AG04450 (cell line): ENCODE measurements around the gene HTT. TPM values are rescaled to one million over a fixed set of nuclear protein-coding genes. Genes with fewer than 3 reads are reported as not detected.

Source experiments
- CTCF ChIA-PET: fragments of 300-600, 350-600 bp; formaldehyde crosslinking; extraction: SDS; loops from one replicate; lab custom pipeline; 2022; ENCODE audit warnings: antibody characterized with exemption, inconsistent platforms; lab: Charles Lee
- POLR2A ChIA-PET: fragments of 350-600 bp; formaldehyde crosslinking; extraction: SDS; loops from one replicate; lab custom pipeline; 2021; ENCODE audit warnings: antibody characterized with exemption, inconsistent platforms; lab: Yijun Ruan, JAX
- DNase-seq: peaks from one replicate; pipeline ENCODE4 v3.0.0-alpha.2; 2011; ENCODE audit warnings: low read depth, low spot score
- H3K27ac ChIP-seq: one replicate; pipeline ENCODE4 v1.5.1; 2012; ENCODE audit warnings: low read depth, low read length, control low read depth
- H3K27me3 ChIP-seq: one replicate; pipeline ENCODE4 v1.6.0; 2012; ENCODE audit warnings: low read length; ENCODE audit not compliant: control insufficient read depth, insufficient read depth
- H3K4me3 ChIP-seq: 2 replicates; pipeline ENCODE4 v1.5.1; 2011; ENCODE audit warnings: mild to moderate bottlenecking, low read depth, low read length, control low read depth
- H3K9me3 ChIP-seq: 2 replicates; pipeline ENCODE4 v1.5.1; 2012; ENCODE audit warnings: low read length; ENCODE audit not compliant: control insufficient read depth, insufficient read depth
- CTCF ChIP-seq: IDR thresholded peaks from 2 replicates; pipeline ENCODE4 v1.5.1; 2011; ENCODE audit warnings: low read depth, low read length, control low read depth, inconsistent platforms
- polyA plus RNA-seq: library from polyadenylated mRNA; depleted of rRNA; stranded (reverse); fragments of >200 nt; gene quantifications from 2 replicates; pipeline ENCODE4 v1.2.3, GENCODE V29; 2011

The HTT gene
- polyA plus RNA-seq, 1 experiment, result 14.5 TPM

GRCh38 chr4:3213106-3213425, 138.6 kb downstream of the HTT start:
- DNase-seq, result no peak
- H3K27me3 ChIP-seq, result no peaks in the 10 kb centered on the region
- H3K9me3 ChIP-seq, result no peaks in the 10 kb centered on the region
- ChIA-PET CTCF (interaction anchor here (0.6 kb wide), 1 partner anchor 70 kb away, joined by 3 read pairs; no protein-coding TSS in a partner anchor), POLR2A (no interaction called here)
- TF ChIP-seq CTCF, result no peak
- no peak overlapping the region for H3K27ac ChIP-seq
- H3K4me3 ChIP-seq, result no peak overlapping the region

GRCh38 chr4:3213661-3214250, 139.3 kb downstream of the HTT start:
- no peaks in the 10 kb centered on the region for H3K27me3 ChIP-seq
- no peak overlapping the region for H3K4me3 ChIP-seq
- TF ChIP-seq CTCF, result no peak
- H3K27ac ChIP-seq, result no peak overlapping the region
- H3K9me3 ChIP-seq, result no peaks in the 10 kb centered on the region
- ChIA-PET CTCF (interaction anchor here (1.1 kb wide), 1 partner anchor 267 kb away, joined by 4 read pairs; no protein-coding TSS in a partner anchor), POLR2A (no interaction called here)
- no peak for DNase-seq

- no peak for TF ChIP-seq CTCF
- DNase-seq, result no peak
- H3K27me3 ChIP-seq, result no peaks in the 10 kb centered on the region
- no peaks in the 10 kb centered on the region for H3K9me3 ChIP-seq
- ChIA-PET POLR2A (interaction anchor here (0.7 kb wide), 1 partner anchor 246 kb away, joined by 4 read pairs; no protein-coding TSS in a partner anchor), CTCF (no interaction called here)
- H3K4me3 ChIP-seq, result no peak overlapping the region
- no peak overlapping the region for H3K27ac ChIP-seq
Measured at GRCh38 chr4:3215256-3215655, 140.8 kb downstream of the HTT start.

GRCh38 chr4:3215733-3216132, 141.3 kb downstream of the HTT start:
- DNase-seq, result no peak
- Histone ChIP-seq H3K27me3 (no peaks in the 10 kb centered on the region), H3K4me3 (no peak overlapping the region), H3K27ac (no peak overlapping the region), H3K9me3 (no peaks in the 10 kb centered on the region)
- TF ChIP-seq CTCF, result no peak
- POLR2A ChIA-PET, result interaction anchor here (0.7 kb wide), 1 partner anchor 245 kb away, joined by 4 read pairs; no protein-coding TSS in a partner anchor
- CTCF ChIA-PET, result no interaction called here

- H3K4me3 ChIP-seq, result no peak overlapping the region
- CTCF ChIA-PET, result no interaction called here
- no peak for DNase-seq
- no peaks in the 10 kb centered on the region for H3K9me3 ChIP-seq
- TF ChIP-seq CTCF, result no peak
- no peaks in the 10 kb centered on the region for H3K27me3 ChIP-seq
- POLR2A ChIA-PET, result no interaction called here
- no peak overlapping the region for H3K27ac ChIP-seq
Measured at GRCh38 chr4:3217266-3217665, 142.8 kb downstream of the HTT start.
